ENCODE results near the gene EXOC7.
"Not testable (repeated sequence)": the region's sequence is repeated elsewhere in the genome, so short reads cannot be mapped to it uniquely, and the experiment has no call there.

The EXOC7 gene

DNA sequence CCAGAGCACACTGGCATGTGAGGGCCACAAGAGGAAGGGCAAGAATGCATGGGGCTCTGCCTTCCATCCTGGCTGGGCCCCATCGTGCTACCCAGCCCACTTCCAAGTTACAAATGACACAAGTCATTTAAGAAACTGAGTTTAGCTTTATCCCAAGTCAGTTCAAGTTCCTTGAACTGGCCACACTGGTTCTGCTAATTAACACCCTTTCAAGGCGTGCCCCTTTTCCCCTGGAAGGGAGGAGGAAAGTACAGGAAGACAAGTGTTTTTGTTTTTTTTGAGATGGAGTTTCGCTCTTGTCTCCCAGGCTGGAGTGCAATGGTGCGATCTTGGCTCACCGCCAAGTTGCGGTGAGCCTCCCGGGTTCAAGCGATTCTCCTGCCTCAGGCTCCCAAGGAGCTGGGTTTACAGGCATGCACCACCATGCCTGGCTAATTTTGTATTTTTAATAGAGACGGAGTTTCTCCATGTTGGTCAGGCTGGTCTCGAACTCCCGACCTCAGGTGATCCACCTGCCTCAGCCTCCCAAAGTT is 59.0 kb downstream of the EXOC7 start:
- DNase-seq (ENCODE audit: low read depth): not testable (repeated sequence)

GRCh38 chr17:76042868-76043267 is 60.7 kb downstream of the EXOC7 start:
- DNase-seq (ENCODE audit: low read depth): not testable (repeated sequence)

GRCh38 chr17:76040376-76040775 is 63.2 kb downstream of the EXOC7 start:
- no peak for DNase-seq (ENCODE audit: low read depth)

- DNase-seq (ENCODE audit: low read depth): no peak
Observed at GRCh38 chr17:76039121-76039520, 64.5 kb downstream of the EXOC7 start.

DNA sequence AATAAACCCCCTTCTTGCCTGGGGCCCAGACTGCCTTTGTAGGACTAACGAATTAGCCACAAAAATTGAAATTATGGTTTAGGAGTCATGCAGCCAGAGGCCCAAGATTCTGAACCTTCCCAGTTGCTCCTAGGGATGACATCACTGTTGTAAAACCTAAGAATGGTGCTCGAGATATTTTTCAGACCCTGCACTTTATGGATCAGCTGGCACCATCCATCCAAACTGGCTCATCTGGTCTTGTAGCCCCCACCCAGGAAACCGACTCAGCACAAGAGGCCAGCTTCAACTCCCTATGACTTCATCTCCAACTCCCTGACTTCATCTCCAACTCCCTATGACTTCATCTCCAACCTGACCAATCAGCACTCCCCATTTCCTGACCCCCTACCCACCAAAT is 65.5 kb downstream of the EXOC7 start:
- DNase-seq (ENCODE audit: low read depth): no peak

- DNase-seq (ENCODE audit: low read depth): no peak
Observed at GRCh38 chr17:76036497-76037261, 66.9 kb downstream of the EXOC7 start.

DNA sequence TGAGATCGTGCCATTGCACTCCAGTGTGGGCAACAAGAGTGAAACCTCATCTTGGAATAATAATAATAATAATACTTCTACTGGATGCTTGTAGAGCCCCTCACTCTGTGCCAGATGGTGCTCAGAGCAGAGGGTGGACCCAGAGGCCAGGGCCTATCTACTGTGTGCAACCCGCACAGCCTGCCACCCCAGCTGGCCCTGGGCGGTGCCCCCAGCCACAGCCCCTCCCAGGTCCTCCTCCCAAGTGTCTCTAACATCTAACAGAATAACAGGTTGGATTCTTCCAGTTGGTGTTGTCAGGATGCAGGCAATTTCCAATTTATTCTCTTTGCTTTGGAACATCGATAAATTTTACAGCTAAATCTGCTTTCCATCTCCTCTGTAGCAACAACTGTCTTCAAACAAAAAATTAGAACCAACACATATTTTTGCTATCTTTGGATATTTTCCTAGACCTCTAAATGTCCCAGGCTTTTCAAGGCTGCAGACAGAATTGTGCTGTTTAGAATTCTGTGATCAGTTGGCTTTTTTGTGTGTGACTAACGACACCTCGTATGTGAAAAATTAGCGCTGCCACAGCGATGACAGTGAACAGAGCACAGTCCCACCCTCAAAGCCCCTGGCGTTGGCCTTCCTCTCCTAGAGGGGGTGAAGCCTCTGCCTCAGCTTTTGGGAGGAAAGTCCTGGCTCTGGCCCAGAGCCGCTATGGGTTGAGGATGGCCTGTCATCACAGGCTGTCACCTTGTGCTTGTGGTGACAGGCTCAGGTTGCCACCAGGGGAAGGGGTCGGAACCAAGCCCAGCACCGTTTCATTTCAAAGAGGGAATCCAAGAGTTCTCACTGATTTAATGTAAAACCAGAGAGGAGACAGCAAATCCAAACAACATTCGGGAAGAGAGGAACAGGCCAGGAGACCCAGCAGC is 68.9 kb downstream of the EXOC7 start:
- no peak for DNase-seq (ENCODE audit: low read depth)

GRCh38 chr17:76033139-76033538 is 70.4 kb downstream of the EXOC7 start:
- no peak for DNase-seq (ENCODE audit: low read depth)

- DNase-seq (ENCODE audit: low read depth): no peak
Observed at GRCh38 chr17:76032780-76033108, 70.8 kb downstream of the EXOC7 start.

- no peak for DNase-seq (ENCODE audit: low read depth)
Observed at GRCh38 chr17:76032073-76032779, 71.4 kb downstream of the EXOC7 start.
